IPS-15b (cell line): Measurements from ENCODE around the gene AMZ2.
"Not testable (repeated sequence)": the region's sequence is repeated elsewhere in the genome, so short reads cannot be mapped to it uniquely, and the experiment has no call there.

ENCODE experiments used
- H3K27me3 ChIP-seq: one replicate; pipeline ENCODE4 v1.6.1; 2013; ENCODE audit warnings: low read length; ENCODE audit not compliant: control insufficient read depth, insufficient read depth
- H3K36me3 ChIP-seq: one replicate; pipeline ENCODE4 v1.6.1; 2013; ENCODE audit warnings: low read length; ENCODE audit not compliant: control insufficient read depth, insufficient read depth
- H3K4me1 ChIP-seq: one replicate; pipeline ENCODE4 v1.6.1; 2013; ENCODE audit warnings: mild to moderate bottlenecking, low read length; ENCODE audit not compliant: control insufficient read depth, insufficient read depth
- H3K4me3 ChIP-seq: one replicate; pipeline ENCODE4 v1.5.1; 2013; ENCODE audit warnings: low read depth, low read length
- H3K9ac ChIP-seq: one replicate; pipeline ENCODE4 v1.6.1; 2013; ENCODE audit warnings: low read depth, mild to moderate bottlenecking, low read length
- H3K9me3 ChIP-seq: one replicate; pipeline ENCODE4 v1.6.1; 2013; ENCODE audit warnings: mild to moderate bottlenecking, low read length; ENCODE audit not compliant: control insufficient read depth, insufficient read depth

AMZ2 gene

DNA sequence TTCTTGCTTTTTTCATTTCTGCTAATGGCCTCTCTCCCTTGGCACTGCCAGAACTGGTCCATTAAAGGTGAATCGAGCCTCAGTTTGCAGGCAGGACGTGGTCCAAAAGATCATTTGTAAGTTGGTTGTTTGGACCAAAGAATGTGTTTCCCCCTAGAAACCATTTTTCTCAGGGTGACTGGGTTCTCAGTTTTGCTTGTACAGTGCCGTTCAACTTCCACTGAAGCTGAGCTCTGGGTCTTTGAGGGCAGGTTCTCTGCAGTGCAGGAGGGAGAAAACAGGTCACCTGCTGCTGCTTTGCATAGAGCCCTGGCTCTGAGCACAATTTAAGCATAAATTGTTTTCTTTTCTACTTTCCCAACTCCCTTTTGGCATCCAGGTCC is 9.0 kb upstream of the AMZ2 start:
- Histone ChIP-seq H3K27me3 (no peaks in the 10 kb centered on the region), H3K9me3 (no peaks in the 10 kb centered on the region), H3K4me3 (no peak overlapping the region), H3K4me1 (no peaks in the 10 kb centered on the region), H3K9ac (no peak overlapping the region), H3K36me3 (no peaks in the 10 kb centered on the region)

DNA sequence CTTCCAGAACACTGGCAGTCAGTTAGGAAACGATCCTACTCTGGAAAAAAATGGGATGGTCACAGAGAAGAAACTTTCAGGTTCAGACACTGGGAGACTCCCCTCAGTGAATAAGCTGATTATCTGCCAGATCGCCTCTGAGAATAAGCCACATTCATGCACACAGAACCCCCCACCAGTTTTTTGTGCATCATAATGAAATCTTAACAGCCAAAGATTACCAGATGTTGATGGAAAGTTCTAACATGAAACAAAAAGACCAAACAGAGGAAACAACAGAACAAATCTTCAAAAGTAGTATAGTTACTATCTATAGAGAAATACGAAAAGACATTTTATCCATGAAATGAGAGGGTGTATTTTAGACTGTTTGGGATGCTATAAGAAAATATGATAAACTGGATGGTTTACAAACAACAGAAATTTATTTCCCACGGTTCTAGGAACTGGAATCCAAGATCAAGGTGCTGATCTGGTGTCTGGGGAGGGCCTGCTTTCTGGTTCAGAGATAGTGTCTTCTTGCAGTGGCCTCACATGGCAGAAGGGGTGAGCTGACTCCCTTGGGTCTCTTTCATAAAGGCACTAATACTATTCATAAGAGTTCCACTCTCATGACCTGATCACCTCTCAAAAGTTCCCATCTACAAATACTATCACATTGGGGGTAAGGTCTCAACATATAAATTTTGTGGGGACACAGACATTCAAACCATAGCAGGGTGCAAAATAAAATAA is 8.0 kb upstream of the AMZ2 start:
- H3K4me3 ChIP-seq: no peak overlapping the region
- H3K27me3 ChIP-seq: no peaks in the 10 kb centered on the region
- no peaks in the 10 kb centered on the region for H3K36me3 ChIP-seq
- no peak overlapping the region for H3K9ac ChIP-seq
- no peaks in the 10 kb centered on the region for H3K4me1 ChIP-seq
- no peaks in the 10 kb centered on the region for H3K9me3 ChIP-seq

DNA sequence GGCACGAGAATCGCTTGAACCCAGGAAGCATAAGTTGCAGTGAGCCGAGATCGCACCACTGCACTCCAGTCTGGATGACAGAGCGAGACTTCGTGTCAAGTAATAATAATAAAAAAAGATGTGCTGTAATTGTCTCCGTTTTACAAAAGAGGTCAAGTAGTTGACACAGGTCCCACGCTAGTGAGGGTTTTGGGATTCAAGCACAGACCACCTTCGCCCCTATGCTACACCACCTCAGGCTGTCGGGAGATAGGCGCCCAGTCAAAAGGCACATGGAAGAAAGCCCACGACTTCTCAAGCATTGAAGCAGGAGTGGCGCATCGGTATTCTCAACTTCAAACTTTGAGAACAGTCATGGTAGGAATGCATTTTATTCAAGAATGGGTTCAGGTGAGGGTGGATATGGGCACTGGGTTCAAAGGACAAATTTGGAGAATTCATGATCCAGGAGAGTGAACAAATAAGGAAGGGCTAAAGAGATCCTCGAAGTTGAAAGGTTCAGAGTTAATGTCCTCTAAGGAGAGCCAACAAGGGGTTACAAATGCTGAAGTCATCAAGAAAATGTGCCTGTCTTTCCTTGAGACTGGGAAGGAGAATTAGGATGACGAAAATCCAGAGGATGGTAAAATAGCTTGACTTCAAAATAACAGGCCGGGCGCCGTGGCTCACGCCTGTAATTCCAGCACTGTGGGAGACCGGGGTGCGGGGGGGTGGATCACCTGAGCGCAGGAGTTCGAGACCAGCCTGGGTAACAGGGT is 1.4 kb upstream of the AMZ2 start:
- Histone ChIP-seq H3K36me3 (no peaks in the 10 kb centered on the region), H3K4me1 (no peaks in the 10 kb centered on the region), H3K4me3 (no peak overlapping the region), H3K9ac (no peak overlapping the region), H3K9me3 (no peaks in the 10 kb centered on the region), H3K27me3 (no peaks in the 10 kb centered on the region)

DNA sequence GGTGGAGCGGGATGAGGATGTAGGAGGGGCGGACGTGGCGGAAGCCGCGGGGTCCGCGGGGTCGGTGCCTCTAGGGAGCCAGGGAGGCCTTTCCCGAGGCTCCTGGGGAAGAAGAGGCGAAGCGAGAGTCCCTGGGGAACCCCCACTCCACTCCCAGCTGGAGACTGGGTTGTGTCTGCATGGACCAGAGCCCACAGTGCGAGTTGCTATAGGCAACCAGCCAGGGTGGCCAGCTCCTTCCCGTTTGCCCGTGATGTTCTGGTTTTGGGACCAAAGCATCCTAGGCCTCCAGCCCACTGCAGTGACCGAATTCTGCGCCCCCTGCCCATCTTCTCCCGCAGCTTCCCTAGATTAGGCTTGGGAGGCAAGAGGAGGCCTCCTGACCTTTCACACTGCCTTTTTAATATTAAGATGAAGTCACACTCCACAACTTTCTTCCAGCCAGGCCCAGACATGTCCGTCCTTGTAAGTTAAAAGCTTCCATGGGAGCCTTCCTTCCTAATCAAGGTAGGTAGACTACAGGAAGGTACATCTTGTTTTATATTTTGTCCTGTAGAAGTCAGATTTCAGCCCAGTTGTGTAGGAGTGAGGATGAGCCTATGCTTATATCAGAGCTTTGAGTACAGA is 469 bp downstream of the AMZ2 start:
- H3K9ac ChIP-seq: peak overlapping the region; percentile 70
- no peaks in the 10 kb centered on the region for H3K4me1 ChIP-seq
- no peaks in the 10 kb centered on the region for H3K36me3 ChIP-seq
- no peaks in the 10 kb centered on the region for H3K9me3 ChIP-seq
- H3K27me3 ChIP-seq: no peaks in the 10 kb centered on the region
- H3K4me3 ChIP-seq: peak overlapping the region; percentile 97

DNA sequence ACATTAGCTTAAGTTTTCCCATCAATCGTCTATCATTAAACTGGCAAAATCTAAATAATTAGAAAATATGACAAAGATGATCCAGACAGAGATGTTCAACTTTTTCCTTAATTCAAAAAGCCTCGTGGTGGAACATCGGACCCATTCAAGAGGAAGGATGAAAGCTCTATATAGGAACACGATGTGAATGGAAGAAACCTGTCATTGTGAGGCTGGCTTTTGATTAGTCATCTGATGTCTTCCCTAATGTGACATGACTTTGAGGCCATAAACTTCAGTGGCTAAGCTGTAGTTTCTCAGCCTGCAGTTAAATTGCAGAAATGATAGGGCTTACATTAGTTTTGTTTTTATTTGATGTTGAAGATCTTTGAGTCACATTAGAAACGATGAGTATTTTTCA is 1.0 kb downstream of the AMZ2 start:
- Histone ChIP-seq H3K36me3 (no peaks in the 10 kb centered on the region), H3K4me1 (no peaks in the 10 kb centered on the region), H3K9ac (no peak overlapping the region), H3K4me3 (peak overlapping the region; percentile 97), H3K27me3 (no peaks in the 10 kb centered on the region), H3K9me3 (no peaks in the 10 kb centered on the region)

DNA sequence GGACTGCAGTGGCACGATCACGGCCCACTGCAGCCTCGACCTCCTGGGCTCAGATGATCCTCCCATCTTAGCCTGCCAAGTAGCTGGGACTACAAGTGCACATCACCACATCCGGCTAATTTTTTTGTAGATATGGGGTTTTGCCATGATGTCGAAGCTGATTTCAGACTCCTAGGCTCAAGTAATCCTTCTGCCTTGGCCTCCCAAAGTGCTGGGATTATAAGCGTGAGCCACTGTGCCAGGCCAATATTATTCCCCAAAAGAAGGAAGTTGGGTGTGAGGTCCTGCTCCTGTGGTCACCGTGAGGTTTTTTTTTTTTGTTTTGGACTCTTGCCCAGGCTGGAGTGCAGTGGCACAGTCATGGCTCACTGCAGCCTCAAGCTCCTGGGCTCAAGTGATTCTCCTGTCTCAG is 1.5 kb downstream of the AMZ2 start:
- Histone ChIP-seq H3K36me3 (no peaks in the 10 kb centered on the region), H3K9me3 (no peaks in the 10 kb centered on the region), H3K4me3 (no peak overlapping the region), H3K9ac (no peak overlapping the region), H3K27me3 (no peaks in the 10 kb centered on the region), H3K4me1 (no peaks in the 10 kb centered on the region)

DNA sequence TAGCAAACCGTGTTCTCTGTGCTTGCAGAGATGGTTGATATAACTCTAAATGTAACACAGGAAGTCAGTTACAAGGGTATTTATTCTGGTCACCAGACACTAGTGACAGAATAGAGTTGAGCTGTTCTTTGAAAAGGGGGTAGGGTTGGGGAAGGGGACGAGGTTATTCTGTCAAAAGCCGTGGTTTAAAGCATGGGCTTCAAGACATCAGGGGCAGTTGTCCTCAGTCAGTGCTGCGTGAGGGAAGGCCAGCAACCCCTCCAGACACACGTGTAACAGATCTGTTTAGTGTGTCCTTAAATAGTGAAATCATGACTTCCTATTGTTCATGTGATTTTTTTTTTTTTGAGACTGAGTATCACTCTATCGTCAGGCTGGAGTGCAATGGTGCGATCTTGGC is 5.6 kb downstream of the AMZ2 start:
- not testable (repeated sequence) for H3K9ac ChIP-seq, H3K4me3 ChIP-seq, H3K9me3 ChIP-seq, H3K27me3 ChIP-seq, H3K4me1 ChIP-seq
- H3K36me3 ChIP-seq: peaks cover 10% of the 10 kb centered on the region

DNA sequence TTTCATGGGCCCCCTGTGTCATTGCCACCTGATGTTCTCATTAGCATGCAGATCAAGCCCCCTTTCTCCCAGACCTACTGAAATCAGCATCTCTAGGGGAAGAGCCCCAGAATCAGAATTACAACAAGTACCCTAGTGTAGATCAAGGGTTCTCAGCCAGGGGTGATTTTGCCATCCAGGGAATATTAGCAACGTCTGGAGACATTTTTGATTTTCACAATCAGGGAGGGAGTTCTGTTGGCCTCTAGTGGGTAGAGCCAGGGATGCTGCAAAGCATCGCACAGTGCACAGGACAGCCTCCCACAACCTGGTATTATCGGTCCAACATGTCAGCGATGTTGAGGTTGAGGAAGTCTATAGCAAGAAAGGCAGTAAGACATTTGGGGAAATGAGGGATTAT is 7.3 kb downstream of the AMZ2 start:
- no peak overlapping the region for H3K9ac ChIP-seq

DNA sequence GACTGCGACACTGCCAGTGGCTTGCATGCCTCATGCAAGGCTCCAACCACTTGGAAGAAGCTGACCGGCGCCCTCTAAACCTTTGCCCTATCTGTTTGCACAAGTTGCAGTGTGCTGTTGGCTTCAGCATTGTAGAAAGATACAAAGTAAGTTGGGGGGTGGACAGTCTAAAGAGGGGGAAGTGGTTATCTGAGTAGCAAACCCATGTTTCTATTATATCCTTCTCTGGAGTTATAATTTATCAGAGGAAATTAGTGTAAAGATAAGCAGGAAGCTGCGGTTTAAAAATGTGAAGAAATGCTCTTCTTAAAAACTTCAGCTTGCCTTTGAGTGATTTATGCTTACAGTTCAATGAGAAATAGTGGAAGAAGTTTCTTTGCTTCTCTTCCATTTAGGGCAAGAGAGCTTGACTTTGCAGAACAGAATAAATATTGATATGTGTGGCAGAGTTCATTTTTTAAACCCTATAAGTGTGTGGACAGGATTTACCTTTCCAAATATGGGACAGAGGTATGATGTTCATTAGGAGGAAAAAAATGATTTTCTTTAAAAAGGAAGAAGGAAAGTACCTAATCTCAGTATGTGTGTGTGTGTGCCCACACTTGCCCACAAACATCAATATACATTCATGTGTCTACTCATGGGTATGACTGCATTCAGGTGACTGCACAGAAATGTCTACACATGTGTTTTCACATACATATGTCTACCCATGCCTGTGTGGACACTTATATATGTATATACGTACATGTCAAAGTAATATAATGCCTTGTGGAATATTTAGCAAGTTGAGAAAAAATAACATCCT is 8.1 kb downstream of the AMZ2 start:
- H3K27me3 ChIP-seq: peaks cover 4% of the 10 kb centered on the region
- no peaks in the 10 kb centered on the region for H3K9me3 ChIP-seq
- no peak overlapping the region for H3K4me3 ChIP-seq
- no peaks in the 10 kb centered on the region for H3K4me1 ChIP-seq
- peaks cover 10% of the 10 kb centered on the region for H3K36me3 ChIP-seq
- no peak overlapping the region for H3K9ac ChIP-seq

More for the DNA sequence above, 7.3 kb downstream of the AMZ2 start:
- Histone ChIP-seq H3K4me1 (no peaks in the 10 kb centered on the region), H3K27me3 (peaks cover 4% of the 10 kb centered on the region), H3K9me3 (no peaks in the 10 kb centered on the region), H3K4me3 (no peak overlapping the region), H3K36me3 (peaks cover 10% of the 10 kb centered on the region)

DNA sequence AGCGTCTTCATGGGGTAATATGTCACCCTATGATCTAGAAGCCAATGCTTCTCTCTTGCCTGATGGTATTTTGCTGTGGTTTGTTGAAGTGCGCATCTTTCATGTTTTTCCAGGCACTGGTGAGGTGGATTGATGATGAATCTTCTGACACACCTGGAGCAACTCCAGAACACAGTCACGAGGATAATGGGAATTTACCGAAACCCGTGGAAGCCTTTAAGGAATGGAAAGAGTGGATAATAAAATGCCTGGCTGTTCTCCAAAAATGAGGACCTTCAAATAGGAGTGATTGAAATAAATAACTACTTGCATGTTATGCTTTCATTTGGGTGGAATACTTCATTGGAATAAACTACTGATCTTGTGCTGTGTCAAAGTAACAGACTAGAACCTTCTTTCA is 8.9 kb downstream of the AMZ2 start:
- not testable (repeated sequence) for H3K4me3 ChIP-seq, H3K4me1 ChIP-seq

DNA sequence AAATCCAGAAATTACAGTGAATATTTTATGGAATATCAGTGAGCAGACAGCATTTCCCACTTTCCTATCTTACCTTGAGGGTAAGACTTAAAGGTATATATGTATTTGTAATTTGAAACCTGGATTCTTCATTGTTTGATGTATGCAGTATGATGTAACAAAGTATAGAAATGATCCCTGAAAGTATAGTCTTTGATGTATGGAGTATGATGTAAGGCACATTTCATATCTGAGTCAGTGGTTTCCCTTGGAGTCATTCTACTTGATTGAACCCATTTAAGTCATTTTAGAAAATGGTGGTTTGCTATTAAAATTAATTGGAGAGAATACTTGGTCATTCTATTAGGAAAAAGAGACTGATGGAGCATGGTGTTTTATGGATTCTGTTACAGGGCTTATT is 10.1 kb downstream of the AMZ2 start:
- Histone ChIP-seq H3K27me3 (peaks cover 4% of the 10 kb centered on the region), H3K4me3 (no peak overlapping the region), H3K9ac (no peak overlapping the region), H3K36me3 (peaks cover 10% of the 10 kb centered on the region), H3K4me1 (no peaks in the 10 kb centered on the region), H3K9me3 (no peaks in the 10 kb centered on the region)

More for the DNA sequence above, 8.9 kb downstream of the AMZ2 start:
- not testable (repeated sequence) for H3K27me3 ChIP-seq, H3K9ac ChIP-seq, H3K9me3 ChIP-seq
- H3K36me3 ChIP-seq: peaks cover 10% of the 10 kb centered on the region
